ENCODE measurements around the gene SLC35B3.
"Not testable (repeated sequence)": the region's sequence is repeated elsewhere in the genome, so short reads cannot be mapped to it uniquely, and the experiment has no call there.

SLC35B3 gene

DNA sequence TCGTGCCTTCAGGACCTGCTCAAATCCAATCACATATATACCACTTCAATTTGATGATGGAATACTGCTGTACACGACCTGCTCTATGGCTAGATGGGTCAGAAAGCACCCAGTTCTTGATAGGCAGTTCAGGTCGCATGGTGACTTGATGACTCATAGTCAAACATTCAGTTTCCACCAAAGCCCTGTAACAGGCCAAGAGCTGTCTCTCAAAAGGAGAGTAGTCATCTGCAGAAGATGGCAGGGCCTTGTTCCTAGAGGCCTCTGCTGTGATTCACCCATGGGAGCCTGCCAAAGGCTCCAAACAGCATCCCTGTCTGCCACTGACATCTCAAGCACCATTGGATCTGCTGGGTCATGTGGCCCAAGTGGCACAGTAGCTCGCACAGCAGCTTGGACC is 29.4 kb downstream of the SLC35B3 start:
- DNase-seq: not testable (repeated sequence)

DNA sequence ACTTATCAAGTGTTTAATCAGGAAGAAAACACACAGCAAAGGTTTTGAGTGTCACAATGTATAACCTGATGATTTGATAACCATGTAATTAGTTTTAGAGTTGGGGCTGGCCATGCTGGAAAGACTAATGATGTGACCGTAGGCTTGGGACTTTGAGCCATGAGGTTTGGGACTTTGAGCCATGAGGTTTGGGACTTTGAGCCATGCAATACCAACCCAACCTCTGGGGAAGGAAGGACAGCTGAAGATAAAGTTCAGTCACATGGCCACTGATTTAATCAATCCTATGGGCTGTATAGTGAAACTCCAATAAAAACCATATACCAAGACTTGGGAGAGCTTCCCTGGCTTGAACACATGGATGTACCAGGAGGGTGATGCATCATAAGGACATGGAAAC is 32.8 kb downstream of the SLC35B3 start:
- DNase-seq: no peak

DNA sequence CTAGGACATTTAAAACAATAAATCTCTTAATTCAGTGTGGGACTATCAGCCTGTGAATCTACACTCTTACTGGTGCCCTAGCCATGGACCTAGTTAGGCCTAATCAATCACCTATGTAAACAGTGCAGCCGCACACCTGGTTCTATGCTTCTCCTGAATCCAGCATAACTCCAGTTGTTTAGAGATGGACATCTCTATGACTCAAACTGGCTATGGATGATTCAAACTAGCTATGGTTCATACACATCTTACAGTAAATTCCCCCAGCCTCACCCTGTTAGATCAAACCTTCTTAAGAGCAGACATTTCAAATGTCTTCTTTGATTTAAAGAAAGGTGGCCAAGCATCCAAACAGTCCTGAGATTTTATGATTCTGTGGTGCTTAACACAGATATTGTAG is 34.7 kb downstream of the SLC35B3 start:
- DNase-seq: no peak

DNA sequence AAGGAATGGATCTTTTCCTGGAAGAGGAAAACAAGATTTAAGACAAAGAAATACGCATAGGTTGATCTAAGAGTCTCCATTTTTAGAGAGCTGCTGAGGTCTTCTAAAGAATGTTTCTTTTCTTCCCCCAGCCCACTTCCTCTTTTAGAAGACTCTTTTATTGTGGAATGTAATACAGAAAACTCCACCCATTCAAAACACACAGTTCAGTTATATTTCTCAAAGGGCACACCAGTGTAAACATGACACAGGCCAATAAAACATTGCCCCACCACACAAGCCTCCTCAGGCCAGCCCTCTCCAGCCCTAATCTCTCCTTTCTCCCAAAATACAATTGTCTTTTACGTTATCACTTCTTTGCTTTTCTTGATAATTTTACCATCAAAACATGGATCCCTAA is 42.8 kb downstream of the SLC35B3 start:
- DNase-seq: no peak

DNA sequence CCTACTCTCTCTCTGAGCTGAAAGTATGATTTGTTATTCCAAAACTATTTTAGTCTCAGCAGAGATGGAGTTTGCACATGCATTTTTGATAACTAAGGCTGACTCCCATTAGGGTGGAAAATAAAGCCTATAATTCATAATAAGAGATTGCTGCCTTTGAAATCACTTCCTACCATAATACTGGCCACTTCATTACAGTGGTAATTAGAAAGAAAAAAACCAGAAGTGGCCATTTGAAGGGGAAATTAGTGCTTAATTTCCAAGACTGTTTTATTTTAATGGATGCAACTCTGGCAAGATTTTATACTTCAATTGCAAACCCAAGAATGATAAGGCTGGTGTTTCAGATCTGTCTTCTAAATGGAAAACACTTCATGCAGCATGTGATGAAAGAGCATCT is 43.4 kb downstream of the SLC35B3 start:
- DNase-seq: no peak

DNA sequence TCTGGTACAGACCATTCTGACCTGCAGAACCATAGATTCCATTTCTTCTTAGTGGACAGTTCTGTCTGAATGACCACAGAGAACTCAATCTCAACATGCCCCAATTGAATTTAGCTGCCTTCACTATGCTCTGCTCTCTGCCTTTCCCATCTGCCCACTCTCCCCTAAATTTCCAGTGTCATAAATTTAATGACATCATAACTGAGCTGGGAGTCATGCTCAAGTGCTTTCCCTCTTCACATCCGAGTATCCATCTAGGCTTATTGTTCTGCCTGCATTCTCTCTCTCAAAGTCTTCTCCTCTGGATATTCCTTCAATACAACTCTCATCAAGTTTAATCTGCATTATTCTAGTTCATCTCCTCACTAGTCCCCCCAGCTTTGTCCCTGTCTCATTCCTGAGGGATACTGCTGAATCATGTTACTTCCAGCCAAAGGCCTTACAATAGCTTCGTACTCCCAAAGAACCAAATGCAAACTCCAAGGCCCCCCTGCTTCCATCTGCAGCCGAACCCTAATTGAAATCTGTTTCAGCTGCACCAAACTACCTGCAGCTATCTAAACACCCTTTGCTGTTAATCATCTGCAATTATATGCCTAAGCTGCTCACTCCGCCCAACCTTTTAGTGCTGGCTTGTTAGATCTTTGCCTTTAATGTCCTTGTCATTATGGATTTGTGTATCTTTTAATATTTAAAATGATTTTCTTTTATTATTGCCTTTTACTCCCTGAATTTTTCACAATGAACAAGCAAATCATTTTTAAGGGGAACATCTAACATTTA is 46.1 kb downstream of the SLC35B3 start:
- DNase-seq: no peak

DNA sequence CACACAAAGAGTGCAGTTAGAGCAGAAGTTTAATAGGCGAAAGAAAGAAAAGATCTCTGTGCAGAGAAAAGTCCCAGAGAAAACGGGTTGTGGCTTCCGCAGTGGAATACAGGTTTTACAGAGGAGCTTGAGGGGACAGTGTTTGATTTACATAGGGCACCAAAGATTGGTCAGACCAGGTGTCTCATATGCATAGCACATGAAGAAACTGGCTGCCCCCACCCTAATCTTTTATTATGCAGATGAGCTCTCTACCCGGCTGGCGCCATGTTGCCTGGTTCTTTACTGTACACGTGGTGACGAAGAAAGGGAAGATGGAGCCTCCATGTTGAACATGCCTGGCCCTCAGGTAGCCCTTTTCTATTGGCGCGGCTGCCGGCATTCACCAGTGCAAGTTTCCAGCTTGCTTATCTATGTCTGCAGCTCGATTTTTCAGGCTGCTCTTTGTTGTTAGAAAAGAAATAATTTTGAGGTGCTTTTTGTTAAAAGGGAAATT is 47.4 kb downstream of the SLC35B3 start:
- DNase-seq: no peak

DNA sequence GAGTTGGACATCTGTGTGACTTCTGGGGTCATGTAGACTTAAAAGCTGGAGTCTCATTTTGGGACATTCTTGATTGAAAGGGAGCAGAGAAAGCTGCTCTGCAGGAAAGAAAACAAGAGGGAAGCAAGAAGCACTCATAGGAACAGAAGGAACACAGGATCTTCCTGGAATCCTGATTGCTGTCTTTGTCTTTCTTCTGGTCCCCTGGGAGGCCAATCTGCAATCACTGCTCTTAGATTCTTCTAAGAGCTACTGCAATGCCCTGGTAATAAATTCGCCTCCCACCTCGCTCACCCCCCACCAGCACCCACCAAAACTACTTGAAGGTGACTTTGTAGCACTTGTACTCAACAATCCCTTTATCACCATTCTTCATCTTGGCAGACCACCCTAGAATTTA is 51.8 kb downstream of the SLC35B3 start:
- DNase-seq: no peak

DNA sequence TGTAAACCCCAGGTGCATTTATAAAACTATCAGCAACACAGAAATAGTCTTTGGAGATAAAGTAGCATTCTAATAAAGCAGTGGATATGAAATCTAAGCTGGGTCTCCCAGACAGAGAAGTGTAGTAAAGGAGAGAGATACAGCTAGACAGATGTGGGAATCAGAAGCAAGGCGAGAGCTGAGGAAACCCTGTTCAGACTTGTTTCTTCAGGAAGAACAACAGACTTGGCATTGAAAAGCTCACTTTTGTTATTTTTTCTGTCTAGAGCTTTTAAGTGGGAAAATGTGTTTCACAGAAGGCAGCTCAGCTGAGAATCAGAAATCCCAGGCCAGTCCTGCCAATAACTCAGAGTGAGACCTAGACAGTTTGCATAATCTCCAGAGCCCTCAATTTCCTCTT is 52.9 kb downstream of the SLC35B3 start:
- no peak for DNase-seq

DNA sequence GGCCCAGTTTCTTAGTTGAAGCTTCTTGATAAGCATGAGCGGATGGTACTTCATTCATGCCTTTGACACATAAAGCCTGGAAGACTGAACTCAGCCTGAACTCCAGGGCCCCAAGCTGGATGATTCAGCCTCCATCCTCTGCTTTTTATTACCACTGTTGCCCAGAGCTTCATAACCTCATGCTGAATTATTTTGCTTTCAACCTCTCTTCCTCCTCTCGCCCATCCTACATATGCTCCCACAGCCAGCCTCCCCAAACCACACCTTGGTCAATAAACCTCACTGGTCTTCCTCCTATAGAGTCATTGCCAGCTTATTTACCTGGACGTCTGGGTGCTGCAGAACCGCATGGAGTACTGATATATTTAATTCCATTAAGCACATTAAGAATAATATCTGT is 59.4 kb downstream of the SLC35B3 start:
- DNase-seq: no peak
